ENCODE data around the gene CDH4. TPM values are rescaled to one million over a fixed set of nuclear protein-coding genes. Genes with fewer than 3 reads are reported as not detected.

Gene CDH4
- total and polyA plus RNA-seq, 8 donors: under 0.01 to 2.2 (median 0.11) TPM; not detected in 2

- Histone ChIP-seq H3K4me3 (no peak overlapping the region), H3K36me3 (no peaks in the 10 kb centered on the region), H3K27me3 (peaks cover 0 to 33% (median 0%) of the 10 kb centered on the region in 3 donors), H3K4me1 (no peaks in the 10 kb centered on the region), H3K9me3 (no peaks in the 10 kb centered on the region), H3K27ac (no peak overlapping the region)
- TF ChIP-seq, protein P1, sequence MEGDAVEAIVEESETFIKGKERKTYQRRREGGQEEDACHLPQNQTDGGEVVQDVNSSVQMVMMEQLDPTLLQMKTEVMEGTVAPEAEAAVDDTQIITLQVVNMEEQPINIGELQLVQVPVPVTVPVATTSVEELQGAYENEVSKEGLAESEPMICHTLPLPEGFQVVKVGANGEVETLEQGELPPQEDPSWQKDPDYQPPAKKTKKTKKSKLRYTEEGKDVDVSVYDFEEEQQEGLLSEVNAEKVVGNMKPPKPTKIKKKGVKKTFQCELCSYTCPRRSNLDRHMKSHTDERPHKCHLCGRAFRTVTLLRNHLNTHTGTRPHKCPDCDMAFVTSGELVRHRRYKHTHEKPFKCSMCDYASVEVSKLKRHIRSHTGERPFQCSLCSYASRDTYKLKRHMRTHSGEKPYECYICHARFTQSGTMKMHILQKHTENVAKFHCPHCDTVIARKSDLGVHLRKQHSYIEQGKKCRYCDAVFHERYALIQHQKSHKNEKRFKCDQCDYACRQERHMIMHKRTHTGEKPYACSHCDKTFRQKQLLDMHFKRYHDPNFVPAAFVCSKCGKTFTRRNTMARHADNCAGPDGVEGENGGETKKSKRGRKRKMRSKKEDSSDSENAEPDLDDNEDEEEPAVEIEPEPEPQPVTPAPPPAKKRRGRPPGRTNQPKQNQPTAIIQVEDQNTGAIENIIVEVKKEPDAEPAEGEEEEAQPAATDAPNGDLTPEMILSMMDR (IDR thresholded peaks at IDR 0.05): no peak
- TF ChIP-seq POLR2A (IDR thresholded peaks at IDR 0.05): no peak
- TF ChIP-seq EP300 (IDR thresholded peaks at IDR 0.05): no peak
- no peak for TF ChIP-seq POLR2AphosphoS5 (IDR thresholded peaks at IDR 0.05)
- WGBS, 5 donors: 74 to 85% (median 80%) methylated on average over 9 of the region's 9 CpGs
- intact Hi-C loops (cut with DNase I; ENCODE audit: low total_unique reads): no loop called here
- no peak for DNase-seq
These were observed 680.1 kb downstream of the CDH4 start for GRCh38 chr20:61932199-61932592.

DNA sequence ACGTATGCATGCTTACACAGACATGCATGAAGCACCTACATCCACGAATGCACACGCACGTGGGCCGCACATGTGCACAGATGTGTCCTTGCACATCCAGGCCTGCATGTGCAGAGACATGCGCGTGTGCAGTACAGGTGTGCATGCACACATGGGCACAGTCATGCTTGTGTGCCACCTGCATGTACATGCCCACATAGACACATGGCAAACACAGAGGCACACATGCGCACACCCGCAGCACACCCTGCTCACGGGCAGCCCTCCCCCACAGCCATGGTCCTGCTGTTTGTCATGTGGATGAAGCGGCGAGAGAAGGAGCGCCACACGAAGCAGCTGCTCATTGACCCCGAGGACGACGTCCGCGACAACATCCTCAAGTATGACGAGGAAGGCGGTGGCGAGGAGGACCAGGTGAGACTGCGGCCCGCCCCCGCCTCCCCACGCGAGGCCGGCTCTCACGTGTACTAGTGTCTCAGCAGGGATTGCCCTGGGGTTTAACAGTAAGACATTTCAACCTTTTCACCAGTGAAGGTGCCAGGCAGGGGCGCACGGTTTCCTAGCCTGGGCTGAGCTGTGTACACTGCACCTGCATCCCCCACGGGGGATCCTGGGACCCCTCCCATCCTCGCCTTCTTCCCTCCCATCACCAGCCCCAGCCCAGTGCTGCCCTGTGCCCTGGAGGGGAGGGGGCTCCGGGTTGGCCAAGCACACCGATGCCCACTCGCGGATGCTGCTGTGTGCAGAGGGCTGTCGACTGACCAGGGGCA is 680.8 kb downstream of the CDH4 start:
- Histone ChIP-seq H3K36me3 (no peaks in the 10 kb centered on the region), H3K4me3 (no peak overlapping the region), H3K9me3 (no peaks in the 10 kb centered on the region), H3K27me3 (peaks cover 0 to 40% (median 0%) of the 10 kb centered on the region in 3 donors), H3K27ac (no peak overlapping the region), H3K4me1 (no peaks in the 10 kb centered on the region)
- DNase-seq: no peak
- 83 to 90% (median 90%) methylated on average over 26 to 38 of the region's 38 CpGs for WGBS, 5 donors
- TF ChIP-seq POLR2AphosphoS5 (IDR thresholded peaks at IDR 0.05) (no peak), EP300 (IDR thresholded peaks at IDR 0.05) (no peak), POLR2A (IDR thresholded peaks at IDR 0.05) (no peak)
- TF ChIP-seq, protein P1 (IDR thresholded peaks at IDR 0.05): no peak
- intact Hi-C loops (cut with DNase I; ENCODE audit: low total_unique reads): no loop called here

- intact Hi-C loops (cut with DNase I; ENCODE audit: low total_unique reads): no loop called here
- H3K27me3 ChIP-seq: peaks cover 0 to 46% (median 4%) of the 10 kb centered on the region in 3 donors
- 35 to 55% (median 52%) methylated on average over 17 of the region's 17 CpGs for WGBS, 5 donors
- no peak for TF ChIP-seq POLR2AphosphoS5 (IDR thresholded peaks at IDR 0.05)
- no peak for TF ChIP-seq EP300 (IDR thresholded peaks at IDR 0.05)
- TF ChIP-seq POLR2A (IDR thresholded peaks at IDR 0.05): no peak
- TF ChIP-seq, protein P1 (IDR thresholded peaks at IDR 0.05): no peak
- H3K9me3 ChIP-seq: no peaks in the 10 kb centered on the region
- H3K4me1 ChIP-seq: no peaks in the 10 kb centered on the region
- no peaks in the 10 kb centered on the region for H3K36me3 ChIP-seq
- H3K4me3 ChIP-seq: no peak overlapping the region
- no peak overlapping the region for H3K27ac ChIP-seq
- no peak for DNase-seq
These were observed 681.5 kb downstream of the CDH4 start for GRCh38 chr20:61933481-61933950.

DNA sequence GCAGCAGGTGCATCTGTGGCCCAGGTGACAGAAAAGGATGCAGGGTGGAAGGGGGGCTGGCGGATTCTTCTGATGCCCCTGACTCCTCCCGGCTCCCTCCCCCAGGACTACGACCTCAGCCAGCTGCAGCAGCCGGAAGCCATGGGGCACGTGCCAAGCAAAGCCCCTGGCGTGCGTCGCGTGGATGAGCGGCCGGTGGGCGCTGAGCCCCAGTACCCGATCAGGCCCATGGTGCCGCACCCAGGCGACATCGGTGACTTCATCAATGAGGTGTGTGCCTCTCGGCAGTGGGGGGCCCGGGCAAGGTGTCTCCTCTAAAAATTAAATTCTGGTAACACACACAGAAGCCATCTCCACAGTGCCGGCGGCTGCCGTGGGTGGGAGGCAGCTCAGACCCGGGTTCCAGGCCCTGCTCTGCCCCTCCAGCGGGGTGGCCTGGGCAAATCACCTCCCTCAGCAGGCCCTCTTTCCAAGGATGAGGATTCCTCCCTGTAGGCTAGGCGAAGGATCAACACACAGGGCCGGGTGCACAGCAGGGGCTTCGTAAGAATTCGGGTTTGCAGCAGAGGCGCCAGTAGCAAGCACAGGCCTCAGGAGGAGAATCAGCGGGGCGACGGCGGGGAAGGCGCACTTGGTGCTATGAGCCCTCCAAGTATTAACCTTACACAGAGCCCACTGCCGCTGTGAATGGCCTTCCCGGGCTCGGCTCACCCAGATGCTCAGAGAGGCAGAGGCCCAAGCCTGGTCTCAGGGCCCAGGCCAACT is 682.1 kb downstream of the CDH4 start:
- TF ChIP-seq, protein P1 (IDR thresholded peaks at IDR 0.05): no peak
- TF ChIP-seq EP300 (IDR thresholded peaks at IDR 0.05) (no peak), POLR2AphosphoS5 (IDR thresholded peaks at IDR 0.05) (no peak), POLR2A (IDR thresholded peaks at IDR 0.05) (no peak)
- no peak for DNase-seq
- Histone ChIP-seq H3K4me1 (no peaks in the 10 kb centered on the region), H3K36me3 (no peaks in the 10 kb centered on the region), H3K4me3 (no peak overlapping the region), H3K27me3 (peaks cover 0 to 52% (median 9%) of the 10 kb centered on the region in 3 donors), H3K27ac (no peak overlapping the region), H3K9me3 (no peaks in the 10 kb centered on the region)
- 62 to 82% (median 78%) methylated on average over 14 to 36 of the region's 36 CpGs for WGBS, 5 donors
- intact Hi-C loops (cut with DNase I; ENCODE audit: low total_unique reads): no loop called here
